ENCODE results near the gene C1GALT1.
"Not testable (repeated sequence)": the region's sequence is repeated elsewhere in the genome, so short reads cannot be mapped to it uniquely, and the experiment has no call there.

The C1GALT1 gene

DNA sequence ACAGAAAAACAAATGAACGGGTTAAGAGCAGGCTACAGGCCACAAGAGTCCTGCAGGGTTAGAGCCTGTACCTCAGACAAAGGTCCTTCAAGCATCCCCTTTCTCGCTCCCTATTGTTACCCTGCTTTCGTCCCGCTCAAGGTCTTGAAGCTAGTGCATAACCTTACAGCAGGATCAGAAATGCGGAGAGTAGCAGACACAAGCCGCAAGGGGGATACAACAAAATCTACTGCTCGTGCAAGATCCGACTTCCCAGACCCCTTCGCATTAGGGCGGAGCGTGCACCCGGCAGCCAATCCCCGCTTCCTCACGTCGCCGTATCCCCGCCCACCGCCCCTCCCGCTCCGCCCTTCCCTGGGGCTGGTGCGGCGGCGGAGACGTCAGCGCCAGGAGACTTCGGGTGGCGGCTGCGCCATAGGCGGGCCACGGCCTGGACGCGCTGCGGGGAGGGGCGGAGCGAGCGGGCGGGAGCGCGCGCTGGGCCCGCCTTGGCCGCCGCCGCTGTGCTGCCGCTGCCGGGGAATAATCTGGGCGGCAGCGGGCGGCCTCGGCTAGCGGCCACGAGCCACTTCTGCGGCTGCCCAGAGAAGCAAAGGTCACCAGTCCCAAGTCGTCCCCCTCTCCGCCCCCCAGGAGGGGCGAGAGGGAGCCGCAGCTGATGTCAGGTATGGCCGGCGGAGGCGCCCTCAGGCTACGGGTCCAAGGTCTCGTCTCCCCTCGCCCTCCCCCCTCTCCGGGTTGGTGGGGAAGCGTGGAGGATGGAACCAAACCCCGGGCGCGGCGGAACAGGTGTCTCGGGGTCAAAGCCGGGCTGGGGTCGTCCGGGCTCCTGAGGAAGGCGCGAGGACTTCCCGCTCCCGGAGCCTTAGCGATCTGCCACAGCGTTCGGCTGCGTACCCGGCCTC, at the start of gene C1GALT1:
Gene C1GALT1, plus strand, starts transcription at position 389 of the 905 bp plus-strand sequence. CDS start 51,776 bp downstream, outside the sequence.
- DNase-seq, result peak; percentile 72

DNA sequence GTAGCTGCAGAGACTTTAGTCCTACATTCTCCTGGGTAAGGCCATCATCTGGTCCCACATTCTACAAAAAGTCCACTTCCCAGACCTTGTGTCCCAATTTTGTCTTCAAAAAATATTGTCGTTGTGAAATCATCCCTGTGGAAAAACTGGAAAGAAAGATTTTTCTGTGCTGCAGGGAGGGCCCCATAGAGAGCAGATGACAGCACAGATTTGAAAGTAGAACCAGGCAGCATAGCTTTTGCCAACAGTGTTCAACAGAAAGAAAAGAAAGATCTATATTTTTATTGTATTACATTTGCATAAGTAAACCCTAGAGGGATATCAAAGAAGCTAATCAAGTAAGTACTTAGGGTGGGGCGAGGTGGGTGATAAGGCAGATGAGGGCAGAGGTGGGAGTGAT, 48.3 kb upstream of the C1GALT1 start:
- DNase-seq, result no peak

DNA sequence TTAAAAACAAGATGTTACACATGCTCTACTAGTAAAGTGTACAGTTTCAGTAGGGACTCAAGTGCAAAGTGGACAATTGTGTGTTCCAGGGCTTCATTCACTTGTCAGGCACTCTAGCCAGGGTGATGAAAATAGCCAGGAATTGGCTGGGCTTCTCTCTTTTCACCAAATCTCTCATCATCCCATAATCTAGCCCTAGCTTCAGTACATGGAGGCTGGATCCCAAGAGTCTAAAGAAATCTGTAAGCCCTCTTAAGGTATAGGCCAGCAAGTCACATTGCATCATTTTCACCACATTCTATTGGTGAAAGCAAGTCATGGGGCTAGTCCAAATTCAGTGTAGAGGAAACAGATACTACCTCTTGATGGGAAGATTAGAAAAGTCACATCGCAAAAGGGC, 47.3 kb upstream of the C1GALT1 start:
- no peak for DNase-seq

DNA sequence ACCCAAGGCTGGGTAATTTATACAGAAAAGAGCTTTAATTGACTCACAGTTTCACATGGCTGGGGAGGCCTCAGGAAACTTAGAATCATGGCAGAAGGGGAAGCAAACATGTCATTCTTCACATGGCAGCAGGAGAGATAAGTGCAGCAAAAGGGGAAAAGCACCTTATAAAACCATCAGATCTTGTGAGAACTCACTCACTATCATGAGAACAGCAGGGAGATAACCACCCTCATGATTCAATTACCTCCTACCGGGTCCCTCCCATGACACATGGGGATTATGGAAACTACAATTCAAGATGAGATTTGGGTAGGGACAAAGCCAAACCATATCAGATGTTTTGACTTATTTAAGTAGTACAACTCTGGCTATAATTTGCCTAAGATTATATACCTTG, 46.4 kb upstream of the C1GALT1 start:
- DNase-seq, result not testable (repeated sequence)

DNA sequence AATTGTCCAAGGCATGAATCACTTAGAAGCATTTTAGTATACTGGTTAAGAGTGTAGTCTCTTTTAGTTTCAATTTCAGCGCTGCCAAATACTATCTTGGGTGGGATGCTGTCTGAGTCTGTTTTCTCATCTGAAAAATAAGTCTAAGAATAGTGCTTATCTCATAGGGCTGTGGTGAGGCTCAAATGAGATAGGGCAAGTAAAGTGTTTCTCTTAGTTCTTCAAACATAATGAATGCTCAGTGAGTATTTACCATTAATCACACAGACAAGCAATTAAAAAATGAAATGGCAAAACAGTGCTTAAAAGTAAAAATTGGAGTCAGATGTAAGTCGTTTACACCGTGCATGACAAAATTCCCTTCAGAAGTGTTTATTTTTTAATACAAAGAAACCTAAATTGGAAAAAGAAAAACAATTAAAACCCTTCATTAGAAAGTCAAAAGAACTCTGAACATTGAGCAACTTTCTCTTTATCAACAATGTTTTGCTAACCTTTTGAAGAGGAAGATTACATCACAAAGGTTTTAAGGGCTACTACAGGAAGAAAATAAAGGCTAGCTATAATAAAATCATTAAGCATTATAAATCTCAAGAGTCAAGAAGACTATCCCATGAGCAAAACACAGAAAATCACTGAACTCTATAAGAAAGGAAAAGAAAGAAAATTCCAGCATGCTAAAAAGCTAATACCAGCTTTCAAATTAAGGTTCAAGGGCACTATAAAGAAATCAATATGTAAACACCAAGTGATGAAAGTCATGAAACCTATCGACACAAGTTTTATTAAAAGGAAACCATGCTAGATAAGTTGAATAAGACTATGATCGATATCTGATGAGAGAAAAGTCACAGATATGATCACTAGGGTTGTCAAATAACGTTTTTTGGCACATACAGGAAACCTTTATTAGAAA, 45.6 kb upstream of the C1GALT1 start:
- DNase-seq, result no peak

DNA sequence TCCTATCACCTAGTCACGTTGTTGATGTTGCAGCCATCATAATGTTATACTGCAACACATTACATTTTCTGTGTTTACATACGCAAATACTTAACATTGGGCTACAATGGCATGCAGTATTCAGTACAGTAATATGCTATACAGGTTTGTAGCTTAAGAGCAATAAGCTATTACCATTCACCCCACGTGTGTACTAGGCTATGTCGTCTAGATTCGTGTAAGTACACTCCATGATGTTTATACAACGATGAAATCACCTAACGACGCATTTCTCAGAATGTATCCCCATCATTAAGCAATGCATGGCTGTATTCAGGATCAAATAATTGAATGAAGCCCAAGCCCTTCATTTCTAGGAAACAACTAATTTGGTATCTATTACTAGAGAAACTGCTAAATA, 43.4 kb upstream of the C1GALT1 start:
- no peak for DNase-seq

DNA sequence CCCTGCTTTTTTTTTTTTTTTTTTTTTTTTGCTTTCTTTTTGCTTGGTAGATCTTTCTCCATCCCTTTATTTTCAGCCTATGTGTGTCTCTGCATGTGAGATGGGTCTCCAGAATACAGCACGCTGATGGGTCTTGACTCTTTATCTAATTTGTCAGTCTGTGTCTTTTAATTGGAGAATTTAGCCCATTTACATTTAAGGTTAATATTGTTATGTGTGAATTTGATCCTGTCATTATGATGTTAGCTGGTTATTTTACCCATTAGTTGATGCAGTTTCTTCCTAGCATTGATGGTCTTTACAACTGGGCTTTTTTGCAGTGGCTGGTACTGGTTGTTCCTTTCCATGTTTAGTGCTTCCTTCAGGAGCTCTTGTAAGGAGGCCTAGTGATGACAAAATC, 38.9 kb upstream of the C1GALT1 start:
- DNase-seq, result not testable (repeated sequence)

DNA sequence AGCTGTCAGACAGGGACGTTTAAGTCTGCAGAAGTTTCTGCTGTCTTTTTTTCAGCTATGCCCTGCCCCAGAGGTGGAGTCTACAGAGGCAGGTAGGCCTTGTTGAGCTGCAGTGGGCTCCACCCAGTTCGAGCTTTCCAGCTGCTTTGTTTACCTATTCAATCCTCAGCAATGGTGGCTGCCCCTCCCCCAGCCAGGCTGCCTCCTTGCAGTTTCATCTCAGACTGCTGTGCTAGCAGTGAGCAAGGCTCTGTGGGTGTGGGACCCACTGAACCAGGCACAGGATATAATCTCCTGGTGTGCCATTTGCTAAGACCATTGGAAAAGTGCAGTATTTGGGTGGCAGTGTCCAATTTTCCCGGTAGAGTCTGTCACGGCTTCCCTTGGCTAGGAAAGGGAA, 37.2 kb upstream of the C1GALT1 start:
- not testable (repeated sequence) for DNase-seq

DNA sequence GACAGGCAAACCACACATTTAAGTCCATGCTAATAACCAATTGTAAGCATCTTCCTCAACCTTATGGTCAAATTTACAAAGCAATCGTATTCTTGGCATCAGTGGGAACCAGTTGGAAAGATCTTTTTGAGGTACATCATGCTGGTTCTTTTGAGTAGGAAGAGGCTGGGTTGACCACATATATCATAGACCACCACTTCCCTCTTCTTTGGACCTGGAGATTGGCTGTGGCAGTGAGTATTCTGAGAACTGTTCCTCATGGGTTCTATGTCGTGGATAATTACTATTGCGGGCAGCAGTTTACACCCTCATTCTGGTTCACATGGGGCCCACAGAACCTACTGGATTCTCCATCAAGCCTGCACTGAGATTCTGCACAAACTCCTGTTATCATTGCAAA, 35.5 kb upstream of the C1GALT1 start:
- DNase-seq, result no peak

DNA sequence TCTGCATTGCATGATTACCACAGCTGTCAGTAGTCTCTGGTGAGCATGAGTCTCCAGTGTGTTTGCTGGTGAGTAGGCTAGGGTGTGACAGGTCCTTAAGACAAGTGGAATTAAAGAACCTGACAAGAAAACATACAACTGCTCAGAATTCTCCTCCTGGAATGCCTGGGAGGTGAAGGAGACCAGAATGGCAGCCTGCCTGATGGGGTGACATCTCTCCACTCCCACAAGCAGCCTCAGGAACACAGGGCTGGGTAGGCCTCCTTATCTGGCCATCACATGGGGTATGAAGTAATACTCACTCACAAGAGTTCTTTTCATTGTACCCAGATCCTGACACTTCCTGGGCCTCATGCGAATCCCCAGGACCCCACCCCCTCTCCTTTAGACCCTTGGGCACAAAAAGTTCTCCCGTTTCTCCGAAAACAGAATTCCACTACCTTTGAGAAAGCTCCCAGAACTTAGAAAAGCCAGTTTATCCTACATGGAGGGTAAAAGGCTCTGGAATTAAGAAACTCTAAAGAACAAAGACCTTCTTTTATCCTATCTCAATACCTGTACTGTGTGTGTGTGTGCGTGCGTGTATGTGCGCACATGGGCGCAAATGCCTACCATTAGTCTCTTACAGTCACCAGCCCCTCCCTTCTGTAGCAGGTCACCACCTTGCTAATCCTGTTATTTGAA, 33.4 kb upstream of the C1GALT1 start:
- no peak for DNase-seq

DNA sequence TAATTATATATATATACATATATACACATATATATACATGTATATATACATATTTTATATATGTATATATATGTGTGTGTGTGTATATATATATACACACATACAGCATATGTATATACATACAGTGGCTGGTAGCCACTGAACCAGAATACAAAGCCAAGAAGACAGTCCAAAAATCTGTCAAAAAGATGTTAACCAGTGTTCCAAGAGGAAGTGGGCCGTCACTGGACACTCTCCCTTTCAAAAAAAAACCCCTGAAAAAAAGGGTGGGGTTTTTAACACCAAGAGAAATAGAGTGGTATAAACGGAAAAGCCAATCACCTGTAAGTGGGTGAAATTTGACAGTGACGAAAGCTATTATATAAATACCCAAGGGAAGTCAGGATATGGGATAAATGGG, 31.1 kb upstream of the C1GALT1 start:
- DNase-seq, result no peak

DNA sequence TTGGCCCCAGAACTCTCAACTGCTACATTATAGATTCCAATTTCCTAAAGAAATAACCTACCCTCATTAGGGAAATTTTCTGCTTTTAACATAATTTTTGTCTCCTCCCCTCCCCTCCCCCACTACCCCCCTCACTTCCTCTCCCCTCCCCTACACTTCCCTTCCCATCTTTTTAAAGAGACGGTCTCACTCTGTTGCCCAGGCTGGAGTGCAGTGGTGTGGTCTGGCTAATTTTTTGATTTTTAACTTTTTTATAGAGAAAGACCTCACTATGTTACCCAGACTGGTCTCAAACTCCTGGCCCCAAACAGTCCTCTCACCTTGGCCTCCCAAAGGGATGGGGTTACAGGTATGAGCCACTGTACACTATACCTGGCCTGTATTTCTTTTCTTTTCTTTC, 30.5 kb upstream of the C1GALT1 start:
- DNase-seq, result no peak

DNA sequence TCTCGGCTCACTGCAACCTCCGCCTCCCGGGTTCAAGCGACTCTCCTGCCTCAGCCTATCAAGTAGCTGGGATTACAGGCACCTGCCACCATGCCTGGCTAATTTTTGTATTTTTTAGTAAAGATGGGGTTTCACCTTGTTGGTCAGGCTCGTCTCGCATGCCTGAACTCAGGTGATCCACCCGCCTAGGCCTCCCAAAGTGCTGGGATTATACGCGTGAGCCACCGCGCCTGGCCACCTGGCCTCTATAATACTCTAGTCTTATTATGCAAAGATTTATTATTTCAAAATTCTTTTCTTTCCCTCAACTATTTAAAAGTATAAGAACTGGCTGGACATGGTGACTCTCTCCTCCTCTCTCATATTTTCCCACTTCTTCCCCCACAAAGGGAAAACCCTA, 30.0 kb upstream of the C1GALT1 start:
- DNase-seq, result no peak

DNA sequence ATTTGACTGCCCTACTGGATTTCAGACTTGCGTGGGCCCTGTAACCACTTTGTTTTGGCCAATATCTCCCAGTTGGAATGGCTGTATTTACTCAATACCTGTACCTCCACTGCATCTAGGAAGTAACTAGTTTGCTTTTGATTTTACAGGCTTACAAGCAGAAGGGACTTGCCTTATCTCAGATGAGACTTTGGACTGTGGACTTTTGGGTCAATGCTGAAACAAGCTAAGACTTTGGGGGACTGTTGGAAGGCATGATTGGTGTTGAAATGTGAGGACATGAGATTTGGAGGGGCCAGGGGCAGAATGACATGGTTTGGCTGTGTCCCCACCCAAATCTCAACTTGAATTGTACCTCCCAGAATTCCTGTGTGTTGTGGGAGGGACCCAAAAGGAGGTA, 28.0 kb upstream of the C1GALT1 start:
- DNase-seq, result not testable (repeated sequence)

DNA sequence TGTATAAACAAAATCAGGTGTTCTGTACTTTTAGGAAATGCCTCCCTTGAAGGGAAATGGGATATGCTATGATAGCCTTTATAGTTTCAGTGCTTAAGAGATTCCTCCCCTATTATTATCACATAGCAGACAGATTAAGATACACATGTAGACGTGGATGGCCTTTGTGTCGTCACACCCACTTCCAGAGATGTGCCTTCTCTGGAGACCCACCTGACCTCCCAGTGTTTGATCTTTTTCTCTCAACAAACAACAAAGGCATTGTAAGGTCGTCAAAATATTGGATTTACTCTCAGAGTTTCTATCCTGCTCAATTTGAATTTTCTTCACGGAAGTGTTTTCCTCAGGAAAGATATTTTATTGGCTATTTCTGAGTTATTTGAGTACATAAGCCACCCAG, 25.7 kb upstream of the C1GALT1 start:
- DNase-seq, result no peak

DNA sequence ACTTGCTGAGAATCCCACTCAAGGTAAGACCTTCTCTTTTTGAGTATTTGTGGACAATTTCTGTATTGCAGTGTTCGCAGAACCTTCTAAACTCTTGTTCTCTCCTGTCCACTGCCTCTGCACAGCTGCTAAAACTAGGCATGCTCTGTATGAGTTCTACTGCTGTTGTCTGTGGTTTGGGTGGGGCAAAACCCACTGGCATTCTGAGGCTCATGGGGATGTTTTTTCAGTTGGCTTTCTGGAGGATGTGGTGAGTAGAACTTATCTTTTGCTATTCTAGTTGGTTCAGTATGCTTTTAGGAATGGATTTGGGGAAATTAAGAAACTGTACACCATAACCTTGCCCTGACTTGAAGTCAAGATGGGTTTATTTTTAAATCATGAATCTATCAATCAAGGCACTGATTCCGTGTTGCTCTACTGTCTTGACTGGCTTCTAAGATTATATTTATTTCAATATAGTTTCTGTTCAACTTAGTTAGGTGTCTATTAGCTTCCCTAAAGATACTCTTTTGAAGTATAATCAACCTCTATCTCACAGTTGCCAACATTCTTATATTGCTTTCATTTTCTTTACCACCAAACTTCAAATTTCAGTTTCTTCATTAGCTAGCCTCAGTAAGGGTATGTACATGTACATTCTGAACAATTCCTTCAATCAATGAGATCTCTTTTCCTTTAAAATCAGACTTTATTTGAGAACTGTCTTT, 25.0 kb upstream of the C1GALT1 start:
- DNase-seq, result no peak

DNA sequence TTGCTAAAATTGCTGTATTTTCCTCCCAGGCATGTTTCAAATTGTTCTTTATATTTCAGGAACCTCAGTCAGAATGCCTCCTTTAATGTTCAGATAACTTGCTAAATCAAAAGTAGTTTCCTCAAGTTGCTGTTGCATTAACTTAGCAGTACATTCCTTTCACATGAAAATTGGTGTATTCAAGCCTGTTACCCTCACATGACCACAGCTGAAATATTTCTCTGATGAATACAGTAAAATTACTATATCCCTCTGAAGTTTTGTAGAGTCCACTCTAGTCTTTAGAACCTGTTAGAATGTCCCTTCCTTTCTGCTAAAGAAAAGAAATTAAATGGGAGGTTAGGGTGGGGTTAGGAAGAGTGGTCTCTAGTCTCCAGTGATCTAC, 24.5 kb upstream of the C1GALT1 start:
- no peak for DNase-seq

DNA sequence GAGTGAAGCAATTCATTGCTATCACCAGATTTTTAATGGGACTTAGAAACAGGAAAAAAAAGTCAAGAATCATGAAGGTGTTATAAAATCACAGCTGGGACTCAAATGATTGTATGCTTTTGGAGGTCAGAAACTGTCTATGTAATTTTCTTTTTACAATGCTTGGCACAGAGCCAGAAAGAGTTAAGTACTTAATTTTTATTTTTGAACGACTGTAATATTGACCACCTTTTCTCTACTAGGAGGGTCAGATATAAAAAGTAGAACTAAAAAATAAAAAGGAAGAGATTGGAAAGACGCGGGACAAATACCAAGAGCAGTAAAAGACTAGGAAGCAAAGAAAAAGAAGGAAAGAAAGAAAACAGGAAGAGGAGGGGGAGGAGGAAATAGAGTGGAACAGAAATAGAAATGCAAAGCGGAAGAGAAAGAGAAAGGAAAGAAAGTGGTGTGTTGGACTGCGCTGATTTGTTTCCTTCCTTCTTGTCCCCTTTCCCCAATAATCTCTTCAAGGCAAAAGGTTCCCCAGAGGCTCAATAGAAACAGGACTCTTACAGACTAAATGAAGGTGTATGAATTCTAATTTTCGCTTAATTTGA, 23.2 kb upstream of the C1GALT1 start:
- DNase-seq, result no peak

DNA sequence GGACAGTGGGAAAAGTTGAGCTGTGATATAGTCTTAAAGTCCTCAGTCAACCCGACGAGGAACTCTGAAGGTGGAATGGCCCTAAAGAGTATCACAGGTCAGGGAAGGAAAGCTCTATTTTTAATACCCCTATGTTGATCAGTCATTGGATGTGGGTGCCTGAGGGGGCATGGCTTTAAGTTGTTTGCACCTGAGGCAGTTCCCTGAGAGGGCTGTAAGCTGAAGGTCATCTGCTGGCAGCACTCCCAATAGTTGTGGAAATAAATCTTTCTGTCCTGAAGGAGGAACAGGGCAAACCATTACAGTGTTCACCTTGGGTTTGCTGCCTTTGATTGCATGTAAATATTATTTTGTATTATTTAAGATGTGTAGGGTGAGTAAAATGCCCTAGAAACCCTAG, 17.8 kb upstream of the C1GALT1 start:
- DNase-seq, result no peak

DNA sequence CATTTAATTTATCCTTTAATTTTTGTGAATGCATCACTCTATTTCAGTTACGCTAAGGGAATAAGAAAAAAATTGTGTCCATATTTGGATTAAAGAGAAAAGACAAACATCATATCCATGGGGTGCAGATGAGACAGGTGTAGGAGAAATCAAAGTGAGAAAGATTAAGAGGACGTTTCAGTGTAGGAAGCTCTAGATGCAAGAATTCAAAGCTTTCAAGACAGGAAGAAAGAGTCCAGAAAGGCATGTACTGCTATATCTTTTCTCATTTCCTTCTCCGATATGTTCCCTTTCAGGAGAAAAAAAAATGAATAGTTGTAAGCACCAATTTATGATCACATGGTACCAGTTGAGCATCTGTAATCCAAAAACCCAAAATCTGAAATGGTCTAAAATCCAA, 17.0 kb upstream of the C1GALT1 start:
- DNase-seq, result no peak

DNA sequence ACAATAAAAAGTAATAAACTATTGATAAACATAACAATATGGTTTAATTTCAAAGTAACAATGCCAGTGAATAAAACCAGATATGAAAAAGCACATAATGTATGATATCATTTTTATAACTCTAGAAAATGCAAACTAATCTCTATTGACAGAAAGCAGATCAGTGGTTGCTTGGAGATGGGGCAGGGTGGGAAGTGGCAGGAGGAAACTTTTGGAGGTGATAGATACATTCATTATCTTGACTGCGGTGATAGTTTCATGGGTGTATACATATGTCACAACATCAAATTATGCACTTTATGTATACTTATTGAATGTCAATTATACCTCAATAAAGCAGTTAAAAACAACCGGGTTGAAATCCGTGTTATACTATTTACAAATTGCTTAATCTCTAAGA, 16.0 kb upstream of the C1GALT1 start:
- no peak for DNase-seq

DNA sequence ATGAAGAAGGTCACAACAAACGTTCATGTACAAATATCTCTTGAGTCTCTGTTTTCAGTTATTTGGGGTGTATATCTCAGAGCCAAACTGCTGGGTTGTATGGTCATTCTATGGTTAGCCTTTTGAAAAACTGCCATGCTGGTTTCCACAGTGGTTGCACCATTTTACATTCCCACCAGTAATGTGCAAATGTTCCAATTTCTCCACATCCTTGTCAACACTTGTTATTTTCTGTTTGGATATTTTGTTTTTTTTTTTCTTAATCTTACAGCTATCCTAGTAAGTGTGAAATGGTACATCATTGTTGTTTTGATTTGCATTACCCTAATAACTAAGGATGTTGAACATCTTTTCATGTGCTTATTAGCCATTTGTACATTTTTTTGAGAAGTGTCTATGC, 13.0 kb upstream of the C1GALT1 start:
- DNase-seq, result no peak
